B cell (primary cell): ENCODE measurements around the gene SLC12A3. TPM values are rescaled to one million over a fixed set of nuclear protein-coding genes. Genes with fewer than 3 reads are reported as not detected.

ENCODE experiments used
- ATAC-seq: fragments of 200-7000 bp; cut with Tn5 transposase; one replicate; pipeline ENCODE4 v1.10.0; 2021; ENCODE audit warnings: low read depth, mild to moderate bottlenecking, moderate number of reproducible peaks, moderate library complexity
- CTCF ChIA-PET: fragments of 350-600 bp; sonication (Branson Sonifier 250); formaldehyde crosslinking; loops from one replicate; lab custom pipeline; 2021; ENCODE audit warnings: antibody characterized with exemption, inconsistent platforms; lab: Charles Lee
- POLR2A ChIA-PET: fragments of 350-600 bp; sonication (Branson Sonifier 250); formaldehyde crosslinking; loops from one replicate; lab custom pipeline; 2021; ENCODE audit warnings: antibody characterized with exemption; lab: Charles Lee
- DNase-seq: peaks from one replicate; pipeline ENCODE4 v3.0.0; 2013
- H2AFZ ChIP-seq: 2 replicates; pipeline ENCODE4 v1.6.1; 2012; ENCODE audit warnings: mild to moderate bottlenecking, low read depth, low read length; ENCODE audit not compliant: insufficient read depth, poor library complexity, severe bottlenecking
- H3K27ac ChIP-seq, 2 donors: 1 replicate in 1 of 2; 2 replicates in 1 of 2; pipeline ENCODE4 v1.5.1; 2012 to 2013; ENCODE audit warnings: low read length in 2 of 2, mild to moderate bottlenecking in 2 of 2, moderate library complexity in 1 of 2
- H3K27me3 ChIP-seq, 4 experiments: fragments of 200-600 bp in 1 of 4; sonication (generic) in 1 of 4; replicated peaks in 1 of 4; 1 replicate in 2 of 4; 2 replicates in 2 of 4; pipeline versions ENCODE4 v1.6.1 to v1.7.0; 2013 to 2016; ENCODE audit warnings: low read length in 3 of 4, mild to moderate bottlenecking in 2 of 4, mixed read lengths in 1 of 4, moderate library complexity in 1 of 4; ENCODE audit not compliant: insufficient read depth in 4 of 4, control insufficient read depth in 3 of 4; ENCODE audit errors: control extremely low read depth in 1 of 4
- H3K36me3 ChIP-seq, 2 experiments: replicated peaks in 1 of 2; 1 replicate in 1 of 2; 2 replicates in 1 of 2; pipeline versions ENCODE4 v1.6.1 to v1.7.1; 2013; ENCODE audit warnings: low read length in 1 of 2; ENCODE audit not compliant: insufficient read depth in 2 of 2, control insufficient read depth in 1 of 2; ENCODE audit errors: control extremely low read depth in 1 of 2, extremely low read depth in 1 of 2
- H3K4me1 ChIP-seq, 2 donors: fragments of 200-600 bp in 1 of 2; sonication (generic) in 1 of 2; 1 replicate in 1 of 2; 2 replicates in 1 of 2; pipeline versions ENCODE4 v1.5.1 to v1.6.1; 2013 to 2017; ENCODE audit warnings: low read length in 2 of 2; ENCODE audit not compliant: control insufficient read depth in 2 of 2, insufficient read depth in 2 of 2
- H3K4me2 ChIP-seq: replicated peaks from 2 replicates; pipeline ENCODE3; 2012; ENCODE audit warnings: mild to moderate bottlenecking, low read depth, low read length; ENCODE audit not compliant: poor library complexity, severe bottlenecking
- H3K4me3 ChIP-seq, 5 experiments: fragments of 200-600 bp in 1 of 5; sonication (generic) in 1 of 5; 1 replicate in 3 of 5; 2 replicates in 2 of 5; pipeline versions ENCODE4 v1.5.1 to v1.7.0; 2011 to 2016; ENCODE audit warnings: low read length in 4 of 5, mild to moderate bottlenecking in 4 of 5, low read depth in 2 of 5, control low read depth in 1 of 5, moderate library complexity in 1 of 5; ENCODE audit not compliant: insufficient read depth in 1 of 5; ENCODE audit errors: control extremely low read depth in 1 of 5, extremely low read depth in 1 of 5
- H3K79me2 ChIP-seq: fragments of 200-600 bp; sonication (generic); one replicate; pipeline ENCODE4 v1.6.0; 2016; ENCODE audit warnings: low read length; ENCODE audit not compliant: control insufficient read depth, insufficient read depth
- H3K9ac ChIP-seq: fragments of 200-600 bp; sonication (generic); 2 replicates; pipeline ENCODE4 v1.6.1; 2017; ENCODE audit warnings: mild to moderate bottlenecking, low read length, moderate library complexity
- H3K9me3 ChIP-seq, 3 donors: one replicate each; pipeline versions ENCODE4 v1.6.1 to v1.7.1; 2013; ENCODE audit warnings: low read length in 2 of 3; ENCODE audit not compliant: control insufficient read depth in 2 of 3, insufficient read depth in 1 of 3; ENCODE audit errors: control extremely low read depth in 1 of 3
- H4K20me1 ChIP-seq: 2 replicates; pipeline ENCODE4 v1.6.0; 2012; ENCODE audit warnings: mild to moderate bottlenecking, low read length; ENCODE audit not compliant: insufficient read depth, control insufficient read depth, poor library complexity, severe bottlenecking
- H3K27ac Mint-ChIP-seq: one replicate; pipeline ENCODE4 v1.8.0; 2021; ENCODE audit warnings: mixed read lengths
- H3K27me3 Mint-ChIP-seq: one replicate; pipeline ENCODE4 v1.8.0; 2021; ENCODE audit warnings: mixed read lengths
- H3K4me1 Mint-ChIP-seq: one replicate; pipeline ENCODE4 v1.8.0; 2021; ENCODE audit warnings: mixed read lengths
- H3K4me3 Mint-ChIP-seq: one replicate; pipeline ENCODE4 v1.8.0; 2021; ENCODE audit warnings: mixed read lengths
- H3K9me3 Mint-ChIP-seq: one replicate; pipeline ENCODE4 v1.8.0; 2022; ENCODE audit warnings: mixed read lengths; ENCODE audit not compliant: insufficient read depth
- CTCF ChIP-seq: fragments of 200-600 bp; IDR thresholded peaks from one replicate; pipeline ENCODE4 v1.8.0; 2022; ENCODE audit warnings: antibody characterized with exemption, mild to moderate bottlenecking
- EZH2 ChIP-seq: IDR thresholded peaks from 2 replicates; pipeline ENCODE4 v1.6.1; 2012; ENCODE audit warnings: borderline replicate concordance, low read depth, mild to moderate bottlenecking, moderate library complexity, low read length; ENCODE audit not compliant: insufficient read depth, poor library complexity, severe bottlenecking
- WGBS: methylation state at CpG from one replicate; pipeline ENCODE4 v1.1.5; 2013; ENCODE audit warnings: missing lambda C conversion rate; ENCODE audit not compliant: insufficient coverage; 5-methylcytosine and 5-hydroxymethylcytosine counted together
- intact Hi-C: fragments of 100-400 bp; cut with micrococcal nuclease; formaldehyde crosslinking; loops from one replicate; pipeline ENCODE4 v1.10.0; 2022
- polyA plus RNA-seq: library from polyadenylated mRNA; depleted of rRNA; stranded (reverse); fragments of >200 nt; gene quantifications from 2 replicates; pipeline ENCODE4 v1.2.3, GENCODE V29; 2012
- total RNA-seq, 2 donors: library from RNA; stranded (reverse); fragments of 120-200 nt in 1 of 2; gene quantifications; 1 replicate in 1 of 2; 2 replicates in 1 of 2; pipeline versions ENCODE4 v1.2.3 to v1.2.4, GENCODE V29; 2013 to 2022

The SLC12A3 gene
- total and polyA plus RNA-seq, 2 donors (not counting 1 experiment from before 2014, with no cell fraction given), result 1.3 to 4.9 TPM

- peak overlapping the region; percentile 17 for H3K27ac Mint-ChIP-seq
- DNase-seq (no peak), ATAC-seq (no peak)
- no peak overlapping the region for H3K4me3 Mint-ChIP-seq
- no peaks in the 10 kb centered on the region for H3K9me3 Mint-ChIP-seq
- intact Hi-C loops, result no loop called here
- H3K9ac ChIP-seq, result no peak overlapping the region
- H3K4me2 ChIP-seq, result no peak overlapping the region
- WGBS, result 83% methylated on average over 5 of the region's 8 CpGs
- ChIA-PET CTCF (interaction anchor here (0.7 kb wide), 1 partner anchor 520 kb away, joined by 3 read pairs; no protein-coding TSS in a partner anchor), POLR2A (no interaction called here)
- H3K27ac ChIP-seq, result no peak overlapping the region
- H2AFZ ChIP-seq, result no peak overlapping the region
- peaks cover 41% of the 10 kb centered on the region for H3K4me1 Mint-ChIP-seq
- H3K27me3 ChIP-seq, result no peaks in the 10 kb centered on the region
- no peaks in the 10 kb centered on the region for H3K79me2 ChIP-seq
- peaks cover 12 to 24% of the 10 kb centered on the region in 2 donors for H3K4me1 ChIP-seq
- H3K27me3 Mint-ChIP-seq, result no peaks in the 10 kb centered on the region
- H3K9me3 ChIP-seq, result no peaks in the 10 kb centered on the region
- H3K4me3 ChIP-seq, result no peak overlapping the region
- no peaks in the 10 kb centered on the region for H3K36me3 ChIP-seq
- no peaks in the 10 kb centered on the region for H4K20me1 ChIP-seq
- TF ChIP-seq CTCF (no peak), EZH2 (no peak)
Measured at GRCh38 chr16:56897026-56897799, 32.2 kb downstream of the SLC12A3 start.

GRCh38 chr16:56898847-56899246 lies 33.8 kb downstream of the SLC12A3 start:
- intact Hi-C loops, result no loop called here
- POLR2A ChIA-PET, result no interaction called here
- Histone ChIP-seq H3K9ac (no peak overlapping the region), H3K27ac (no peak overlapping the region), H3K79me2 (no peaks in the 10 kb centered on the region), H3K4me3 (no peak overlapping the region), H3K9me3 (no peaks in the 10 kb centered on the region), H3K4me1 (peaks cover 12 to 25% of the 10 kb centered on the region in 2 donors), H2AFZ (no peak overlapping the region), H4K20me1 (no peaks in the 10 kb centered on the region), H3K27me3 (no peaks in the 10 kb centered on the region), H3K4me2 (no peak overlapping the region), H3K36me3 (no peaks in the 10 kb centered on the region)
- Mint-ChIP-seq H3K4me3 (peak overlapping the region; percentile 64), H3K27ac (peak overlapping the region; percentile 50), H3K4me1 (peaks cover 41% of the 10 kb centered on the region), H3K27me3 (no peaks in the 10 kb centered on the region), H3K9me3 (no peaks in the 10 kb centered on the region)
- CTCF ChIA-PET, result no interaction called here
- no CpG with 5 or more reads among the region's 8 CpGs for WGBS
- ATAC-seq (peak; percentile 17), DNase-seq (no peak)
- TF ChIP-seq EZH2, result no peak
- TF ChIP-seq CTCF, result no peak
